Measurements from ENCODE around the gene RFPL2.
"Not testable (repeated sequence)": the region's sequence is repeated elsewhere in the genome, so short reads cannot be mapped to it uniquely, and the experiment has no call there.

The RFPL2 gene

DNA sequence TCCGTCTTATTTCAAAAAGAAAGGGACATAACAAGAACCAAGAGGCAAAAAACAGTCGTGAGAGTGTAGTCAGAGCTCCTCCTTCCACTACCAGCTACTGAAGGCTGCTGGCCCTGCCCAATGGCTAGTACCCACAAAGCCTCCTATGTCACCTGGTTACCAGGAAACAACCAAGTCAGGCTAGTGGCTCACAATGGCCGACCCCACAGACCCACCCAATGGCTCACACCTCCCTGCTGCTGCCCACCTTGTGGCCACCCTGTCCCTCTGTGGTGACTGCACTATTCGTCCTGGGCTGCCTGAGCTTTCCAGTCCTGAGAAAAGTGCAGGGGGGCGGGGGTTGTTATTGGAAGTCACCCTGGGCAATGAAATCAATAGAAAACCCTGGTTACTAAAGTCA is 47.2 kb downstream of the RFPL2 start:
- not testable (repeated sequence) for H3K4me2 ChIP-seq (ENCODE audit: low read length); H3K79me2 ChIP-seq (ENCODE audit: control insufficient read depth, insufficient read depth, low read length); H2BK120ac ChIP-seq (ENCODE audit: low read depth, low read length); H3K4ac ChIP-seq (ENCODE audit: low read depth, low read length); H2BK15ac ChIP-seq (replicated peaks; ENCODE audit: low read depth); H2BK5ac ChIP-seq (ENCODE audit: low read length); H3K4me3 ChIP-seq (ENCODE audit: low read length); H3K9ac ChIP-seq (ENCODE audit: low read length); H3K79me1 ChIP-seq (ENCODE audit: low read length); H3K18ac ChIP-seq (ENCODE audit: low read length); H3K4me1 ChIP-seq (ENCODE audit: control insufficient read depth, low read depth, low read length); H3K23ac ChIP-seq (ENCODE audit: low read length); H3K56ac ChIP-seq (ENCODE audit: low read length); H3K36me3 ChIP-seq (ENCODE audit: control insufficient read depth, insufficient read depth, low read length); H3K27me3 ChIP-seq (ENCODE audit: insufficient read depth, low read length, poor library complexity); H4K5ac ChIP-seq (ENCODE audit: low read length); H3K27ac ChIP-seq (ENCODE audit: low read depth, low read length); H2AK5ac ChIP-seq (ENCODE audit: low read length); DNase-seq; H4K8ac ChIP-seq (ENCODE audit: low read depth, low read length)
- WGBS (ENCODE audit: extremely low coverage, insufficient coverage, low lambda C conversion rate) = no CpG with 5 or more reads among the region's 5 CpGs

DNA sequence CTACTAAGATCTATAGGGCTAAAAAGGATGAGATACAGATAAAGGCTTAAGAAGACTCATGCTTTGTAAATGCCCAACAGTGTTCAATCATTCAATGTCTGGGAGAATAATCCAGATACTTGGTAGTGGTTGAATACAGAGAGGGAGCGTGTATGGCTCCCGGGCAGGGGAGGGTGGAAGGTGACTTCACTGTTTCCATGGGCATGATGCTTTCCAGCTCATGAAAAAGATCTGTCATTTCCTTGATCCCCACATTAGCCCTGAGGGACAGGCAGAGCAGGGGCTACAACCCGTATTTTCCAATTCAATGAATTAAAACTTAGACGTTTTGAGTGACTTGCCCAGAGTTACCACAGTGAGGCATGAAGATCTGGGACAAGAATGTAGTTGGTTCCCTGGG is 50.1 kb downstream of the RFPL2 start:
- not testable (repeated sequence) for DNase-seq; H3K23ac ChIP-seq (ENCODE audit: low read length); H2BK120ac ChIP-seq (ENCODE audit: low read depth, low read length); H3K27ac ChIP-seq (ENCODE audit: low read depth, low read length); H3K27me3 ChIP-seq (ENCODE audit: insufficient read depth, low read length, poor library complexity); H4K5ac ChIP-seq (ENCODE audit: low read length); H3K4me2 ChIP-seq (ENCODE audit: low read length); H2BK5ac ChIP-seq (ENCODE audit: low read length); H2BK15ac ChIP-seq (replicated peaks; ENCODE audit: low read depth); H3K18ac ChIP-seq (ENCODE audit: low read length); H3K9ac ChIP-seq (ENCODE audit: low read length); H3K56ac ChIP-seq (ENCODE audit: low read length); H3K4ac ChIP-seq (ENCODE audit: low read depth, low read length); H3K79me2 ChIP-seq (ENCODE audit: control insufficient read depth, insufficient read depth, low read length); H2AK5ac ChIP-seq (ENCODE audit: low read length); H4K8ac ChIP-seq (ENCODE audit: low read depth, low read length); H3K36me3 ChIP-seq (ENCODE audit: control insufficient read depth, insufficient read depth, low read length); H3K4me1 ChIP-seq (ENCODE audit: control insufficient read depth, low read depth, low read length); H3K79me1 ChIP-seq (ENCODE audit: low read length); H3K4me3 ChIP-seq (ENCODE audit: low read length)
- WGBS (ENCODE audit: extremely low coverage, insufficient coverage, low lambda C conversion rate) = no CpG with 5 or more reads among the region's 4 CpGs

DNA sequence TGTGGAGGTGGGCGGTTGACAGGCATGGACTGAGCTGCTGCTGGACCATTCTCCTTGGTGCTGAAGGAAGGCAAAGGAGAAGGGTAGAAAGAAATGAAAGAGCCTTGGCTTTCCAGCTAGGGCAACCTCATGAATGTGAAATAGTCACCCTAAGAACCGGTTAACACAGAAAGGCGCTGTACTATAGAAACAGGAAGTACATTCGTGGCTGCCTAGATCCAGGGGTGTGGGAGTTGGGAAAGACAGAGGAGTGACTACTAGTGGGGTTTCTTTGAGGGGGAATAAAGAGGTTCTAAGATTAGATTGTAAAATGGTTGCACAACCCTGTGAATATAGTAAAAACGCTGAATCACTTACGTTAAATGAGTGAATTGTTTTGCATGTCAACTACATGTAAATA is 53.2 kb downstream of the RFPL2 start:
- H3K4me3 ChIP-seq (ENCODE audit: low read length); H4K8ac ChIP-seq (ENCODE audit: low read depth, low read length); H2BK120ac ChIP-seq (ENCODE audit: low read depth, low read length); H3K79me1 ChIP-seq (ENCODE audit: low read length); H3K27ac ChIP-seq (ENCODE audit: low read depth, low read length); H2AK5ac ChIP-seq (ENCODE audit: low read length); H3K36me3 ChIP-seq (ENCODE audit: control insufficient read depth, insufficient read depth, low read length); H2BK15ac ChIP-seq (replicated peaks; ENCODE audit: low read depth); DNase-seq; H2BK5ac ChIP-seq (ENCODE audit: low read length); H4K5ac ChIP-seq (ENCODE audit: low read length); H3K9ac ChIP-seq (ENCODE audit: low read length); H3K23ac ChIP-seq (ENCODE audit: low read length); H3K79me2 ChIP-seq (ENCODE audit: control insufficient read depth, insufficient read depth, low read length); H3K4me1 ChIP-seq (ENCODE audit: control insufficient read depth, low read depth, low read length); H3K18ac ChIP-seq (ENCODE audit: low read length); H3K4ac ChIP-seq (ENCODE audit: low read depth, low read length); H3K4me2 ChIP-seq (ENCODE audit: low read length); H3K27me3 ChIP-seq (ENCODE audit: insufficient read depth, low read length, poor library complexity); H3K56ac ChIP-seq (ENCODE audit: low read length): not testable (repeated sequence)
- no CpG with 5 or more reads among the region's 6 CpGs for WGBS (ENCODE audit: extremely low coverage, insufficient coverage, low lambda C conversion rate)

DNA sequence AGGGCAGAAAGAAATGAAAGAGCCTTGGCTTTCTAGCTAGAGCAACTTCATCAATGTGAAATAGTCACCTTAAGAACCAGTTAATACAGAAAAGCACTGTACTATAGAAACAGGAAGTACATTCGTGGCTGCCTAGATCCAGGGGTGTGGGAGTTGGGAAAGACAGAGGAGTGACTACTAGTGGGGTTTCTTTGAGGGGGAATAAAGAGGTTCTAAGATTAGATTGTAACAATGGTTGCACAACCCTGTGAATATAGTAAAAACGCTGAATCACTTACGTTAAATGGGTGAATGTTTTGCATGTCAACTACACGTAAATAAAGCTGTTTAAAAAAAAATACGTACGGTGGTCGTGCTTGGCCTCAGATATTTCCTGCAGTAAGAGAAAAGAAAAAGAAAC is 54.2 kb downstream of the RFPL2 start:
- not testable (repeated sequence) for H3K4ac ChIP-seq (ENCODE audit: low read depth, low read length); H3K27me3 ChIP-seq (ENCODE audit: insufficient read depth, low read length, poor library complexity); H3K23ac ChIP-seq (ENCODE audit: low read length); H3K4me1 ChIP-seq (ENCODE audit: control insufficient read depth, low read depth, low read length); H2BK120ac ChIP-seq (ENCODE audit: low read depth, low read length); H3K79me1 ChIP-seq (ENCODE audit: low read length); H3K56ac ChIP-seq (ENCODE audit: low read length); DNase-seq; H2AK5ac ChIP-seq (ENCODE audit: low read length); H3K4me2 ChIP-seq (ENCODE audit: low read length); H4K5ac ChIP-seq (ENCODE audit: low read length); H2BK5ac ChIP-seq (ENCODE audit: low read length); H3K79me2 ChIP-seq (ENCODE audit: control insufficient read depth, insufficient read depth, low read length); H3K4me3 ChIP-seq (ENCODE audit: low read length); H3K9ac ChIP-seq (ENCODE audit: low read length); H3K18ac ChIP-seq (ENCODE audit: low read length); H2BK15ac ChIP-seq (replicated peaks; ENCODE audit: low read depth); H3K27ac ChIP-seq (ENCODE audit: low read depth, low read length); H3K36me3 ChIP-seq (ENCODE audit: control insufficient read depth, insufficient read depth, low read length); H4K8ac ChIP-seq (ENCODE audit: low read depth, low read length)
- WGBS (ENCODE audit: extremely low coverage, insufficient coverage, low lambda C conversion rate) = no CpG with 5 or more reads among the region's 7 CpGs

DNA sequence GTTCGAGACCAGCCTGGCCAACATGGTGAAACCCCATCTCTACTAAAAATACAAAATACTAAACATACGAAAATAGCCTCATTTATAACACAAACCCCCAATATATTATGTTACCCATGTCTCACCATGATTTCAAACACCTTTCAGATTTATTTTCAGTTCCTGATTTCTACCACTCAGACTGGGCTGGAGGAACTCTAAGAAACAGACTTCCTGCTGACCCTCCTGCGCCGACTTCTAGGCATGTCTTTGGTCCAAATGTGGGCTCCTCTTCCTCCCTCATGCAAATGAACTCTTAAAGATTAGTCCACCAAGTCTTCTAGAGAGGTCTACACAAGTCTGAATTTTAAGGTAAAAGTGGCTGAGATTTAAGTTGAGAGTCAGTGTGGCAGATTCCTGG is 56.5 kb downstream of the RFPL2 start:
- not testable (repeated sequence) for H2BK120ac ChIP-seq (ENCODE audit: low read depth, low read length); H4K8ac ChIP-seq (ENCODE audit: low read depth, low read length); DNase-seq; H4K5ac ChIP-seq (ENCODE audit: low read length); H3K4me3 ChIP-seq (ENCODE audit: low read length); H3K18ac ChIP-seq (ENCODE audit: low read length); H3K79me1 ChIP-seq (ENCODE audit: low read length); H3K27ac ChIP-seq (ENCODE audit: low read depth, low read length); H3K79me2 ChIP-seq (ENCODE audit: control insufficient read depth, insufficient read depth, low read length); H3K4me1 ChIP-seq (ENCODE audit: control insufficient read depth, low read depth, low read length); H3K23ac ChIP-seq (ENCODE audit: low read length); H3K9ac ChIP-seq (ENCODE audit: low read length); H3K27me3 ChIP-seq (ENCODE audit: insufficient read depth, low read length, poor library complexity); H3K36me3 ChIP-seq (ENCODE audit: control insufficient read depth, insufficient read depth, low read length); H2BK5ac ChIP-seq (ENCODE audit: low read length); H2BK15ac ChIP-seq (replicated peaks; ENCODE audit: low read depth); H3K56ac ChIP-seq (ENCODE audit: low read length); H3K4ac ChIP-seq (ENCODE audit: low read depth, low read length); H3K4me2 ChIP-seq (ENCODE audit: low read length); H2AK5ac ChIP-seq (ENCODE audit: low read length)
- no CpG with 5 or more reads among the region's 4 CpGs for WGBS (ENCODE audit: extremely low coverage, insufficient coverage, low lambda C conversion rate)

DNA sequence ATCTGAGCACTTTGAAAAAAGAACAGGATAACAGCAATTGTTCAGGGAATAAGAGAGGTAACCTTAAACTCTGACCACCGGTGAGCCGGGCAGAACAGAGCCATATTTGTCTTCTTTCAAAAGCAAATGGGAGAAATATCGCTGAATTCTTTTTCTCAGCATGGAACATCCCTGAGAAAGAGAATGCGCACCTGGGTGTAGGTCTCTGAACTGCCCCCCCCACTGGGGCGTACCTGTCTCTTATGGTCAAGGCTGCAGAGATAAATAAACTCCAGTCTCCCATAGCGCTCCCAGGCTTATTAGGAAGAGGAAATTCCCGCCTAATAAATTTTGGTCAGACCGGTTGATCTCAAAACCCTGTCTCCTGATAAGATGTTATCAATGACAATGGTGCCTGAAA is 57.7 kb downstream of the RFPL2 start:
- not testable (repeated sequence) for DNase-seq; H3K4me3 ChIP-seq (ENCODE audit: low read length)

More for the DNA sequence above, 57.7 kb downstream of the RFPL2 start:
- not testable (repeated sequence) for H3K27ac ChIP-seq (ENCODE audit: low read depth, low read length); H3K79me2 ChIP-seq (ENCODE audit: control insufficient read depth, insufficient read depth, low read length); H3K79me1 ChIP-seq (ENCODE audit: low read length); H3K27me3 ChIP-seq (ENCODE audit: insufficient read depth, low read length, poor library complexity); H3K23ac ChIP-seq (ENCODE audit: low read length); H3K9ac ChIP-seq (ENCODE audit: low read length); H2BK120ac ChIP-seq (ENCODE audit: low read depth, low read length); H2AK5ac ChIP-seq (ENCODE audit: low read length); H3K4ac ChIP-seq (ENCODE audit: low read depth, low read length); H3K18ac ChIP-seq (ENCODE audit: low read length); H4K8ac ChIP-seq (ENCODE audit: low read depth, low read length); H4K5ac ChIP-seq (ENCODE audit: low read length); H3K56ac ChIP-seq (ENCODE audit: low read length); H3K36me3 ChIP-seq (ENCODE audit: control insufficient read depth, insufficient read depth, low read length); H3K4me1 ChIP-seq (ENCODE audit: control insufficient read depth, low read depth, low read length); H3K4me2 ChIP-seq (ENCODE audit: low read length); H2BK15ac ChIP-seq (replicated peaks; ENCODE audit: low read depth); H2BK5ac ChIP-seq (ENCODE audit: low read length)
- no CpG with 5 or more reads among the region's 8 CpGs for WGBS (ENCODE audit: extremely low coverage, insufficient coverage, low lambda C conversion rate)
